Keratinocyte (primary cell): ENCODE data around the gene STUB1. TPM values are rescaled to one million over a fixed set of nuclear protein-coding genes. Genes with fewer than 3 reads are reported as not detected.

Source experiments
- DNase-seq: peaks from one replicate; pipeline ENCODE4 v3.0.0-alpha.2; 2011; ENCODE audit warnings: low read depth, missing footprints, low spot score
- FAIRE-seq: peaks from 2 replicates; lab custom pipeline; 2011; peaks lifted over from hg19 to GRCh38; lab: Jason Lieb, UNC
- H2AFZ ChIP-seq: 2 replicates; pipeline ENCODE4 v1.6.0; 2012; ENCODE audit warnings: low read length, control low read depth, inconsistent platforms; ENCODE audit not compliant: control insufficient read depth
- H3K27ac ChIP-seq: 2 replicates; pipeline ENCODE4 v1.5.1; 2011; ENCODE audit warnings: low read length; ENCODE audit not compliant: control insufficient read depth, insufficient read depth
- H3K27me3 ChIP-seq: 3 replicates; pipeline ENCODE4 v1.6.0; 2011; ENCODE audit warnings: low read length; ENCODE audit not compliant: control insufficient read depth, insufficient read depth; ENCODE audit errors: extremely low read depth
- H3K36me3 ChIP-seq, 2 experiments: 2 replicates in 1 of 2; 3 replicates in 1 of 2; pipeline ENCODE4 v1.5.1; 2011; ENCODE audit warnings: low read length in 2 of 2, mild to moderate bottlenecking in 1 of 2; ENCODE audit not compliant: control insufficient read depth in 2 of 2, insufficient read depth in 2 of 2; ENCODE audit errors: extremely low read depth in 1 of 2
- H3K4me1 ChIP-seq: 3 replicates; pipeline ENCODE4 v1.5.1; 2011; ENCODE audit warnings: low read length; ENCODE audit not compliant: control insufficient read depth, insufficient read depth; ENCODE audit errors: extremely low read depth
- H3K4me2 ChIP-seq: 3 replicates; pipeline ENCODE4 v1.6.0; 2011; ENCODE audit warnings: low read depth, low read length; ENCODE audit not compliant: control insufficient read depth, insufficient read depth; ENCODE audit errors: extremely low read depth
- H3K4me3 ChIP-seq, 3 experiments: fragments of 200-600 bp in 1 of 3; sonication (generic) in 1 of 3; 2 replicates in 2 of 3; 3 replicates in 1 of 3; pipeline ENCODE4 v1.5.1; 2011 to 2016; ENCODE audit warnings: low read length in 3 of 3, mild to moderate bottlenecking in 3 of 3, control low read depth in 2 of 3, inconsistent platforms in 1 of 3, low read depth in 1 of 3, mixed read lengths in 1 of 3, mixed run types in 1 of 3, moderate library complexity in 1 of 3; ENCODE audit not compliant: control insufficient read depth in 2 of 3, insufficient read depth in 2 of 3; ENCODE audit errors: extremely low read depth in 1 of 3
- H3K79me2 ChIP-seq: 2 replicates; pipeline ENCODE4 v1.6.0; 2012; ENCODE audit warnings: low read length; ENCODE audit not compliant: control insufficient read depth, insufficient read depth
- H3K9ac ChIP-seq: 3 replicates; pipeline ENCODE4 v1.6.0; 2011; ENCODE audit warnings: low read length; ENCODE audit not compliant: control insufficient read depth, insufficient read depth; ENCODE audit errors: extremely low read depth
- H3K9me1 ChIP-seq: 3 replicates; pipeline ENCODE4 v1.6.0; 2011; ENCODE audit warnings: low read length; ENCODE audit not compliant: control insufficient read depth, insufficient read depth; ENCODE audit errors: extremely low read depth
- H3K9me3 ChIP-seq: 2 replicates; pipeline ENCODE4 v1.5.1; 2012; ENCODE audit warnings: low read depth, low read length; ENCODE audit not compliant: control insufficient read depth
- H4K20me1 ChIP-seq: 3 replicates; pipeline ENCODE4 v1.6.0; 2011; ENCODE audit warnings: low read length; ENCODE audit not compliant: control insufficient read depth, insufficient read depth; ENCODE audit errors: extremely low read depth
- EZH2 ChIP-seq: IDR thresholded peaks from one replicate; pipeline ENCODE4 v1.6.1; 2012; ENCODE audit warnings: inconsistent platforms, mild to moderate bottlenecking, low read length, moderate library complexity
- dilution Hi-C: fragments of 300-500 bp; cut with MboI; formaldehyde crosslinking; loops from one replicate; pipeline ENCODE4 v1.7.0; 2020; ENCODE audit warnings: low sequenced_read_pairs; ENCODE audit not compliant: extremely low pct_ligation_motif_present
- polyA plus RNA-seq, 5 experiments: library from polyadenylated mRNA; depleted of rRNA in 3 of 5; stranded (reverse) in 3 of 5; stranded (forward) in 1 of 5; unstranded in 1 of 5; fragments of >200 nt; gene quantifications; 1 replicate in 1 of 5; 2 replicates in 3 of 5; 3 replicates in 1 of 5; pipeline versions ENCODE4 v1.2.1 to v1.2.3, GENCODE V29; 2011 to 2012; ENCODE audit warnings: missing spikeins in 2 of 5, low read depth in 1 of 5, low replicate concordance in 1 of 5
- TF ChIP-seq, protein P1 (sequence below), 3 experiments: IDR thresholded peaks in 1 of 3; conservative IDR thresholded peaks in 1 of 3; optimal IDR thresholded peaks in 1 of 3; 2 replicates in 2 of 3; 3 replicates in 1 of 3; pipeline versions ENCODE3 to v1.5.1; 2011; ENCODE audit warnings: low read length in 3 of 3, mild to moderate bottlenecking in 3 of 3, moderate library complexity in 2 of 3, control low read depth in 1 of 3, inconsistent platforms in 1 of 3; ENCODE audit not compliant: insufficient read depth in 2 of 3; ENCODE audit errors: extremely low read depth in 1 of 3

The STUB1 gene
- polyA plus RNA-seq, 1 donor (not counting 4 experiments of a cell fraction or from before 2014, with no cell fraction given), result 124 TPM

DNA sequence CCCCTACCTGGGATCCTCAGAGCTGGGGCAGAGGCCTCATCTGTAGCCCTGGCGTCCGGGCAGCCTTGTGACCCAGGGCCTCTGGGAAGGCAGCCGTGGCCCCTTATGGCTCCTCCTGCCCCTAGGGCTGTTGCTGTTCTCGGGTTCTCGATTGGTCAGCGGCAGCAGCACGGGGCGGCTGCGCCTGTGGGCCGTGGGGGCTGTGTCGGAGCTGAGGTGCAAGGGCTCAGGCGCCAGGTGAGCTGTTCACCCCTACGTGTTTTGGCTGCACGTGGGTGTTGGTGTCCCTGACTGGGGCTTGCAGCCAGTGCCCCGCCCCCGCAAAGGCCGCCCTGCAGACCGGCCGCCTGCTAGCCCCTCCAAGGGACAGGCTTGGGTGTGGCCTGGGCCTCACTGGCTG lies 18.1 kb upstream of the STUB1 start:
- Histone ChIP-seq H4K20me1 (no peaks in the 10 kb centered on the region), H3K9me1 (no peaks in the 10 kb centered on the region), H3K79me2 (no peaks in the 10 kb centered on the region), H3K27me3 (no peaks in the 10 kb centered on the region), H3K4me1 (no peaks in the 10 kb centered on the region), H3K4me2 (no peak overlapping the region), H3K36me3 (no peaks in the 10 kb centered on the region), H2AFZ (no peak overlapping the region), H3K9ac (no peak overlapping the region), H3K9me3 (no peaks in the 10 kb centered on the region), H3K27ac (no peak overlapping the region), H3K4me3 (no peak overlapping the region)
- DNase-seq, result no peak
- dilution Hi-C loops, result no loop called here
- TF ChIP-seq EZH2, result no peak
- TF ChIP-seq, protein P1, sequence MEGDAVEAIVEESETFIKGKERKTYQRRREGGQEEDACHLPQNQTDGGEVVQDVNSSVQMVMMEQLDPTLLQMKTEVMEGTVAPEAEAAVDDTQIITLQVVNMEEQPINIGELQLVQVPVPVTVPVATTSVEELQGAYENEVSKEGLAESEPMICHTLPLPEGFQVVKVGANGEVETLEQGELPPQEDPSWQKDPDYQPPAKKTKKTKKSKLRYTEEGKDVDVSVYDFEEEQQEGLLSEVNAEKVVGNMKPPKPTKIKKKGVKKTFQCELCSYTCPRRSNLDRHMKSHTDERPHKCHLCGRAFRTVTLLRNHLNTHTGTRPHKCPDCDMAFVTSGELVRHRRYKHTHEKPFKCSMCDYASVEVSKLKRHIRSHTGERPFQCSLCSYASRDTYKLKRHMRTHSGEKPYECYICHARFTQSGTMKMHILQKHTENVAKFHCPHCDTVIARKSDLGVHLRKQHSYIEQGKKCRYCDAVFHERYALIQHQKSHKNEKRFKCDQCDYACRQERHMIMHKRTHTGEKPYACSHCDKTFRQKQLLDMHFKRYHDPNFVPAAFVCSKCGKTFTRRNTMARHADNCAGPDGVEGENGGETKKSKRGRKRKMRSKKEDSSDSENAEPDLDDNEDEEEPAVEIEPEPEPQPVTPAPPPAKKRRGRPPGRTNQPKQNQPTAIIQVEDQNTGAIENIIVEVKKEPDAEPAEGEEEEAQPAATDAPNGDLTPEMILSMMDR (optimal IDR thresholded peaks at IDR 0.05 in 1 of 3, IDR thresholded peaks at IDR 0.05 in 1 of 3, conservative IDR thresholded peaks at IDR 0.05 in 1 of 3; ENCODE audit: extremely low read depth in 1 of 3, insufficient read depth in 2 of 3, low read length in 3 of 3), result no peak
- FAIRE-seq, result no peak

DNA sequence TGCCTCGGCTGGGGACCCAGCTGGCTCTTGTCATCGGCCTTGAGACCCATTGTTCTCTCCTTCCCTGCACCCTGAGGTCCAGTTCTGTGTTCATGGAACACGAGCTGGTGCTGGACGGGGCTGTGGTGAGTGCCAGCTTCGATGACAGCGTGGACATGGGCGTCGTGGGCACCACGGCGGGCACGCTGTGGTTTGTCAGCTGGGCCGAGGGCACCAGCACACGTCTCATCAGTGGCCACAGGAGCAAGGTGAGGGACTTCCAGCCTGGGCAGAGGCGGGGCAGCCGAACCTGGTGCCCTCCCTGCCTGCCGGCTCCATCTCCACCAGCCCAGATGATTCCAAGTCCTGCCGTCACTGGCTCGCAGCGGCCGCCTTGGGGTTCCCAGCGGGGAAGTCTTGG lies 17.6 kb upstream of the STUB1 start:
- Histone ChIP-seq H3K4me3 (no peak overlapping the region), H3K9me1 (no peaks in the 10 kb centered on the region), H3K79me2 (no peaks in the 10 kb centered on the region), H3K4me2 (no peak overlapping the region), H3K27me3 (no peaks in the 10 kb centered on the region), H3K36me3 (no peaks in the 10 kb centered on the region), H3K9me3 (no peaks in the 10 kb centered on the region), H2AFZ (no peak overlapping the region), H4K20me1 (no peaks in the 10 kb centered on the region), H3K4me1 (peaks cover 5% of the 10 kb centered on the region), H3K27ac (no peak overlapping the region), H3K9ac (no peak overlapping the region)
- FAIRE-seq (no peak), DNase-seq (no peak)
- dilution Hi-C loops, result no loop called here
- TF ChIP-seq EZH2, result no peak
- TF ChIP-seq, protein P1 (optimal IDR thresholded peaks at IDR 0.05 in 1 of 3, IDR thresholded peaks at IDR 0.05 in 1 of 3, conservative IDR thresholded peaks at IDR 0.05 in 1 of 3; ENCODE audit: extremely low read depth in 1 of 3, insufficient read depth in 2 of 3, low read length in 3 of 3), result no peak
